Measurements from ENCODE around the gene SMYD3. TPM values are rescaled to one million over a fixed set of nuclear protein-coding genes. Genes with fewer than 3 reads are reported as not detected.
"Not testable (repeated sequence)": the region's sequence is repeated elsewhere in the genome, so short reads cannot be mapped to it uniquely, and the experiment has no call there.

The SMYD3 gene
- total and polyA plus RNA-seq, 2 of the 4 experiments (the other 2 are of a cell fraction), result 26.5 to 37.6 TPM

DNA sequence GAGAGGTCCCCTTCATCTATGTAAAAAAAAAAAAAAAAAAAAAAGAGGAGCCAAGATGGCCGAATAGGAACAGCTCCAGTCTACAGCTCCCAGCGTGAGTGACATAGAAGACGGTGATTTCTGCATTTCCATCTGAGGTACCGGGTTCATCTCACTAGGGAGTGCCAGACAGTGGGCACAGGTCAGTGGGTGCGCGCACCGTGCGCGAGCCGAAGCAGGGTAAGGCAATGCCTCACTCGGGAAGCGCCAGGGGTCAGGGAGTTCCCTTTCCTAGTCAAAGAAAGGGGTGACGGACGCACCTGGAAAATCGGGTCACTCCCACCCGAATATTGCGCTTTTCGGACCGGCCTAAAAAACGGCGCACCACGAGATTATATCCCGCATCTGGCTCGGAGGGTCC lies 690.6 kb downstream of the SMYD3 start:
- H3K27me3 ChIP-seq (ENCODE audit: control insufficient read depth, insufficient read depth, low read length); H2AK9ac ChIP-seq (replicated peaks; ENCODE audit: low read depth, low read length, poor library complexity); H2AFZ ChIP-seq (replicated peaks; ENCODE audit: low read length, poor library complexity); H3K4ac ChIP-seq (ENCODE audit: low read depth, low read length); H3K36me3 ChIP-seq (ENCODE audit: control insufficient read depth, insufficient read depth, low read length); H2BK5ac ChIP-seq (ENCODE audit: low read depth, low read length, poor library complexity, severe bottlenecking); H3K4me1 ChIP-seq (ENCODE audit: control insufficient read depth, insufficient read depth, low read length); H4K20me1 ChIP-seq (ENCODE audit: insufficient read depth, low read length); H2AK5ac ChIP-seq (ENCODE audit: low read depth, low read length); in situ Hi-C loops (cut with MboI; ENCODE audit: low sequenced_read_pairs); H2BK120ac ChIP-seq (ENCODE audit: low read depth, low read length); H4K91ac ChIP-seq (ENCODE audit: insufficient read depth, low read depth, low read length); H3K9ac ChIP-seq (ENCODE audit: low read depth, low read length); H2BK20ac ChIP-seq (ENCODE audit: low read depth, low read length); H3K79me1 ChIP-seq (ENCODE audit: low read depth in 1 of 2, low read length in 2 of 2); H3K27ac ChIP-seq (ENCODE audit: insufficient read depth, low read length); DNase-seq; H3K4me2 ChIP-seq (ENCODE audit: low read depth, low read length); H3K56ac ChIP-seq (ENCODE audit: extremely low read depth, insufficient read depth, low read length); CTCF ChIA-PET; H3K4me3 ChIP-seq (ENCODE audit: insufficient read depth, low read depth, low read length); intact Hi-C loops (cut with micrococcal nuclease); H3K14ac ChIP-seq (replicated peaks; ENCODE audit: low read depth, low read length); ATAC-seq (ENCODE audit: low read depth); dilution Hi-C loops (cut with HindIII; ENCODE audit: low sequenced_read_pairs, unreplicated experiment); H3K18ac ChIP-seq (ENCODE audit: low read depth, low read length); POLR2A ChIA-PET (ENCODE audit: unreplicated experiment); H3K23ac ChIP-seq (ENCODE audit: low read depth, low read length); BruUV-seq (replicated peaks); H2BK15ac ChIP-seq (ENCODE audit: low read depth, low read length); H3K9me1 ChIP-seq (ENCODE audit: insufficient read depth, low read length); H3K9me3 ChIP-seq (ENCODE audit: control insufficient read depth, insufficient read depth, low read length); H4K5ac ChIP-seq (ENCODE audit: low read depth, low read length); H4K8ac ChIP-seq (ENCODE audit: low read depth in 2 of 2, low read length in 2 of 2): not testable (repeated sequence)
- 84% methylated on average over 8 of the region's 24 CpGs; no CpG with 5 or more reads in 1 of the 2 experiments for WGBS, 2 experiments (ENCODE audit: extremely low coverage in 2 of 2, insufficient read length in 1 of 2)
